ENCODE results near the gene CDK15. TPM values are rescaled to one million over a fixed set of nuclear protein-coding genes. Genes with fewer than 3 reads are reported as not detected.

The CDK15 gene
- total and polyA plus RNA-seq, 11 donors, result 0.07 to 0.50 (median 0.18) TPM; not detected in 3

GRCh38 chr2:201891676-201892075 lies 85.3 kb downstream of the CDK15 start:
- peaks cover 0 to 8% (median 0%) of the 10 kb centered on the region in 12 donors for H3K4me1 ChIP-seq
- no peak for ATAC-seq
- intact Hi-C loops (cut with DNase I), result no loop called here
- no peak overlapping the region for H3K27ac ChIP-seq
- peaks cover 0 to 21% (median 3%) of the 10 kb centered on the region in 9 donors for H3K27me3 ChIP-seq
- H3K9me3 ChIP-seq, result no peaks in the 10 kb centered on the region
- TF ChIP-seq CTCF (IDR thresholded peaks at IDR 0.05) (no peak), POLR2A (IDR thresholded peaks at IDR 0.05) (no peak)
- H3K36me3 ChIP-seq, result no peaks in the 10 kb centered on the region
- no peak for DNase-seq
- H3K4me3 ChIP-seq, result no peak overlapping the region
- WGBS, 4 donors, result 81 to 87% (median 84%) methylated on average over 6 of the region's 6 CpGs

- no peak overlapping the region for H3K27ac ChIP-seq
- intact Hi-C loops (cut with DNase I), result no loop called here
- H3K36me3 ChIP-seq, result no peaks in the 10 kb centered on the region
- H3K4me1 ChIP-seq, result peaks cover 0 to 8% (median 0%) of the 10 kb centered on the region in 12 donors
- H3K27me3 ChIP-seq, result peaks cover 0 to 17% (median 3%) of the 10 kb centered on the region in 9 donors
- WGBS, 4 donors, result 90 to 94% (median 92%) methylated on average over 5 of the region's 5 CpGs
- H3K4me3 ChIP-seq, result no peak overlapping the region
- ATAC-seq (no peak), DNase-seq (no peak)
- no peaks in the 10 kb centered on the region for H3K9me3 ChIP-seq
- TF ChIP-seq CTCF (IDR thresholded peaks at IDR 0.05) (no peak), POLR2A (IDR thresholded peaks at IDR 0.05) (no peak)
These were observed 86.2 kb downstream of the CDK15 start for GRCh38 chr2:201892516-201892915.

GRCh38 chr2:201900362-201900761 lies 94.0 kb downstream of the CDK15 start:
- intact Hi-C loops (cut with DNase I), result no loop called here
- Histone ChIP-seq H3K9me3 (no peaks in the 10 kb centered on the region), H3K27ac (no peak overlapping the region), H3K36me3 (no peaks in the 10 kb centered on the region), H3K4me1 (peaks cover 0 to 5% (median 0%) of the 10 kb centered on the region in 12 donors), H3K27me3 (peaks cover 0 to 65% (median 11%) of the 10 kb centered on the region in 9 donors), H3K4me3 (no peak overlapping the region)
- WGBS, 4 donors, result 64 to 76% (median 70%) methylated on average over 2 of the region's 2 CpGs
- TF ChIP-seq CTCF (IDR thresholded peaks at IDR 0.05) (no peak), POLR2A (IDR thresholded peaks at IDR 0.05) (no peak)
- ATAC-seq (no peak), DNase-seq (no peak)

- 23 to 30% (median 27%) methylated on average over 8 of the region's 8 CpGs for WGBS, 4 donors
- H3K4me3 ChIP-seq, result no peak overlapping the region
- no peak for TF ChIP-seq CTCF (IDR thresholded peaks at IDR 0.05)
- TF ChIP-seq POLR2A (IDR thresholded peaks at IDR 0.05), result no peak
- ATAC-seq, result no peak
- H3K36me3 ChIP-seq, result no peaks in the 10 kb centered on the region
- H3K9me3 ChIP-seq, result no peaks in the 10 kb centered on the region
- intact Hi-C loops (cut with DNase I), result no loop called here
- no peak for DNase-seq
- H3K27me3 ChIP-seq, result peaks cover 0 to 64% (median 11%) of the 10 kb centered on the region in 9 donors
- peaks cover 0 to 5% (median 0%) of the 10 kb centered on the region in 12 donors for H3K4me1 ChIP-seq
- no peak overlapping the region for H3K27ac ChIP-seq
These were observed 95.4 kb downstream of the CDK15 start for GRCh38 chr2:201901786-201902185.
